SU-DHL-6 (cell line): ENCODE results near the gene ZMIZ1.

Experiments
- H2AFZ ChIP-seq: fragments of 200-600 bp; sonication (generic); 2 replicates; pipeline ENCODE4 v1.6.1; 2014; ENCODE audit warnings: low read depth, mild to moderate bottlenecking, moderate library complexity, mixed read lengths, antibody characterized with exemption, low read length; ENCODE audit not compliant: severe bottlenecking
- H3F3A ChIP-seq: fragments of 200-600 bp; shearing (Covaris generic); 2 replicates; pipeline ENCODE4 v1.6.0; 2016; ENCODE audit warnings: antibody characterized with exemption, mild to moderate bottlenecking; ENCODE audit not compliant: insufficient read depth
- H3K27ac ChIP-seq: fragments of 200-600 bp; sonication (generic); 2 replicates; pipeline ENCODE4 v1.5.1; 2016; ENCODE audit warnings: low read depth, mild to moderate bottlenecking, low read length, moderate library complexity, mixed read lengths
- H3K27me3 ChIP-seq: fragments of 200-600 bp; sonication (generic), shearing (Covaris generic); 2 replicates; pipeline ENCODE4 v1.6.0; 2014; ENCODE audit warnings: mild to moderate bottlenecking, low read length
- H3K36me3 ChIP-seq: fragments of 200-600 bp; sonication (generic); 2 replicates; pipeline ENCODE4 v1.6.1; 2014; ENCODE audit warnings: mild to moderate bottlenecking, low read length, mixed read lengths
- H3K4me2 ChIP-seq: fragments of 300-600, 200-600 bp; shearing (Covaris generic), sonication (generic); 2 replicates; pipeline ENCODE4 v1.6.0; 2014; ENCODE audit warnings: low read length, low read depth, mild to moderate bottlenecking; ENCODE audit not compliant: poor library complexity, severe bottlenecking
- H3K4me3 ChIP-seq: fragments of 200-600 bp; sonication (generic); 2 replicates; pipeline ENCODE4 v1.5.1; 2014; ENCODE audit warnings: antibody characterized with exemption, low read length, mild to moderate bottlenecking, mixed read lengths; ENCODE audit not compliant: insufficient read depth, poor library complexity, severe bottlenecking
- H3K79me2 ChIP-seq: fragments of 200-600 bp; sonication (generic); 2 replicates; pipeline ENCODE4 v1.6.1; 2014; ENCODE audit warnings: mild to moderate bottlenecking, low read length, moderate library complexity; ENCODE audit not compliant: insufficient read depth
- H3K9ac ChIP-seq: fragments of 200-600 bp; sonication (generic); 2 replicates; pipeline ENCODE4 v1.7.0; 2014; ENCODE audit warnings: mild to moderate bottlenecking, low read length
- H3K9me2 ChIP-seq: fragments of 200-600 bp; sonication (generic); replicated peaks from 2 replicates; pipeline ENCODE4 v1.6.1; 2014; ENCODE audit warnings: low read length; ENCODE audit not compliant: insufficient read depth
- H3K9me3 ChIP-seq: fragments of 200-600 bp; sonication (generic); 2 replicates; pipeline ENCODE4 v1.6.1; 2014; ENCODE audit warnings: low read length, mixed read lengths; ENCODE audit not compliant: insufficient read depth
- H4K20me1 ChIP-seq: fragments of 200-600 bp; sonication (generic); 2 replicates; pipeline ENCODE4 v1.6.1; 2014; ENCODE audit warnings: low read depth, mild to moderate bottlenecking, antibody characterized with exemption, low read length, moderate library complexity, mixed read lengths
- EZH2phosphoT487 ChIP-seq: fragments of 200-600 bp; sonication (generic), shearing (Covaris generic); conservative IDR thresholded peaks from 2 replicates; pipeline ENCODE4 v1.6.1; 2018; ENCODE audit warnings: mild to moderate bottlenecking, antibody characterized with exemption, low read length, moderate library complexity, mixed read lengths
- TF ChIP-seq, protein P1 (sequence below): fragments of 200-600 bp; sonication (generic); IDR thresholded peaks from one replicate; pipeline ENCODE4 v1.5.1; 2017; ENCODE audit warnings: antibody characterized with exemption, mild to moderate bottlenecking, low read length, moderate library complexity; ENCODE audit not compliant: insufficient read depth, poor library complexity, severe bottlenecking

Gene ZMIZ1

DNA sequence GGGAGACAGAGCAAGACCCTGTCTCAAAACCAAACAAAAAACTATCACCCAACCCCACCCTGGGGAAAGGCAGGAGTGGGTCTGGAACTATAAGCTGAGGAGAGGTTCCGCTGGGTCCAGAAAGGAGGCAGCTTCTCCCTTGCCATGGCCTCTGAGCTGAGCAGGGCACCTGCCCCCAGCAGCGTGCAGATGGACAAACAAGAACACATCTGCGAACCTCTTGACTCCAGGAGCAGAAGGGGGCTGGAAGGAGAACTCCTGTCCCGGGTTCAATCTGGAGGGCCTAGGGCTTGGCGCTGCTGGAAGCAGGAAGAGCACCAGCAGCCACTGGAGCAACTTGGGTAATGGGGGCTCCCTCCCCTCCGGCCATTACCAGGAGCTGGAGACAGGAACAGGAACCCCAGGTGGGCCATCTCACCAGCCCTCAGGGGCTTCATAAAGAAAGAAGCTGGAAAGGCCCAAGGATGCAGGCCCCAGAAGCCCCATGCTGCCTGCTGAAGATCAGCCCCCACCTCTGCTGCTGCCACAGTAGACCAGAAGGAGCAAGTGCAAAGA is 259.5 kb downstream of the ZMIZ1 start:
- no peak overlapping the region for H2AFZ ChIP-seq
- no peaks in the 10 kb centered on the region for H3K9me2 ChIP-seq
- H3K36me3 ChIP-seq, result no peaks in the 10 kb centered on the region
- no peak for TF ChIP-seq EZH2phosphoT487
- TF ChIP-seq, protein P1, sequence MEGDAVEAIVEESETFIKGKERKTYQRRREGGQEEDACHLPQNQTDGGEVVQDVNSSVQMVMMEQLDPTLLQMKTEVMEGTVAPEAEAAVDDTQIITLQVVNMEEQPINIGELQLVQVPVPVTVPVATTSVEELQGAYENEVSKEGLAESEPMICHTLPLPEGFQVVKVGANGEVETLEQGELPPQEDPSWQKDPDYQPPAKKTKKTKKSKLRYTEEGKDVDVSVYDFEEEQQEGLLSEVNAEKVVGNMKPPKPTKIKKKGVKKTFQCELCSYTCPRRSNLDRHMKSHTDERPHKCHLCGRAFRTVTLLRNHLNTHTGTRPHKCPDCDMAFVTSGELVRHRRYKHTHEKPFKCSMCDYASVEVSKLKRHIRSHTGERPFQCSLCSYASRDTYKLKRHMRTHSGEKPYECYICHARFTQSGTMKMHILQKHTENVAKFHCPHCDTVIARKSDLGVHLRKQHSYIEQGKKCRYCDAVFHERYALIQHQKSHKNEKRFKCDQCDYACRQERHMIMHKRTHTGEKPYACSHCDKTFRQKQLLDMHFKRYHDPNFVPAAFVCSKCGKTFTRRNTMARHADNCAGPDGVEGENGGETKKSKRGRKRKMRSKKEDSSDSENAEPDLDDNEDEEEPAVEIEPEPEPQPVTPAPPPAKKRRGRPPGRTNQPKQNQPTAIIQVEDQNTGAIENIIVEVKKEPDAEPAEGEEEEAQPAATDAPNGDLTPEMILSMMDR, result no peak
- no peaks in the 10 kb centered on the region for H3K79me2 ChIP-seq
- H3K9ac ChIP-seq, result no peak overlapping the region
- H3K4me3 ChIP-seq, result no peak overlapping the region
- H3F3A ChIP-seq, result no peaks in the 10 kb centered on the region
- H3K9me3 ChIP-seq, result no peaks in the 10 kb centered on the region
- H3K27ac ChIP-seq, result no peak overlapping the region
- H3K27me3 ChIP-seq, result no peaks in the 10 kb centered on the region
- no peak overlapping the region for H3K4me2 ChIP-seq
- no peaks in the 10 kb centered on the region for H4K20me1 ChIP-seq

GRCh38 chr10:79328737-79329504 is 260.2 kb downstream of the ZMIZ1 start:
- Histone ChIP-seq H3F3A (no peaks in the 10 kb centered on the region), H2AFZ (no peak overlapping the region), H3K4me2 (no peak overlapping the region), H3K27me3 (no peaks in the 10 kb centered on the region), H3K9me2 (no peaks in the 10 kb centered on the region), H3K36me3 (no peaks in the 10 kb centered on the region), H3K9ac (no peak overlapping the region), H3K79me2 (no peaks in the 10 kb centered on the region), H3K9me3 (no peaks in the 10 kb centered on the region), H3K4me3 (no peak overlapping the region), H4K20me1 (no peaks in the 10 kb centered on the region), H3K27ac (no peak overlapping the region)
- TF ChIP-seq EZH2phosphoT487, result no peak
- TF ChIP-seq, protein P1, result no peak

- Histone ChIP-seq H2AFZ (no peak overlapping the region), H3K9ac (no peak overlapping the region), H3K9me3 (no peaks in the 10 kb centered on the region), H3K27ac (no peak overlapping the region), H4K20me1 (no peaks in the 10 kb centered on the region), H3K36me3 (no peaks in the 10 kb centered on the region), H3K27me3 (no peaks in the 10 kb centered on the region), H3K9me2 (no peaks in the 10 kb centered on the region), H3K4me2 (no peak overlapping the region), H3K79me2 (no peaks in the 10 kb centered on the region), H3F3A (no peaks in the 10 kb centered on the region), H3K4me3 (no peak overlapping the region)
- TF ChIP-seq, protein P1, result no peak
- TF ChIP-seq EZH2phosphoT487, result no peak
Measured at GRCh38 chr10:79329529-79329928, 260.8 kb downstream of the ZMIZ1 start.
